ENCODE measurements around the gene WDR70. TPM values are rescaled to one million over a fixed set of nuclear protein-coding genes. Genes with fewer than 3 reads are reported as not detected.

Gene WDR70
- total and polyA plus RNA-seq, 4 donors, result 11.0 to 57.8 (median 26.2) TPM

DNA sequence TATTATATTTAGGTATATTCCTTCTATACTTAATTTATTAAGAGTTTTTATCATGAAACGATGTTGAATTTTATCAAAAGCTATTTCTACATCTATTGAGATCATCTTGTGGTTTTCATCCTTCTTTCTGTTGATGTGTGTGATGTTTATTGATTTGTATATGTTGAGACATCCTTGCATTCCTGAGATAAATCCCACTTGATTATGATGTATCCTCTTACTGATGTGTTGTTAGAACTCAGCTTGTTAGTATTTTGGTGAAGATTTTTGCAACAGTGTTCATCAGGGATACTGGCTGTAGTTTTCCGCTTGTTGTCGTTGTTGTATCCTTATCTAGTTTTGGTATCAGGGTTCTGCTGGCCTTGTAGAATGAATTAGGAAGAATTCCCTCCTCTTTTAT, 247.1 kb downstream of the WDR70 start:
- H3K9me3 ChIP-seq (ENCODE audit: control insufficient read depth in 4 of 4, insufficient read depth in 3 of 4, low read length in 3 of 4), result peaks cover 0 to 14% (median 4%) of the 10 kb centered on the region in 4 donors
- peaks cover 0 to 5% (median 1%) of the 10 kb centered on the region in 4 donors for H3K36me3 ChIP-seq (ENCODE audit: control insufficient read depth in 4 of 4, insufficient read depth in 4 of 4, low read length in 4 of 4)
- TF ChIP-seq, protein P1, sequence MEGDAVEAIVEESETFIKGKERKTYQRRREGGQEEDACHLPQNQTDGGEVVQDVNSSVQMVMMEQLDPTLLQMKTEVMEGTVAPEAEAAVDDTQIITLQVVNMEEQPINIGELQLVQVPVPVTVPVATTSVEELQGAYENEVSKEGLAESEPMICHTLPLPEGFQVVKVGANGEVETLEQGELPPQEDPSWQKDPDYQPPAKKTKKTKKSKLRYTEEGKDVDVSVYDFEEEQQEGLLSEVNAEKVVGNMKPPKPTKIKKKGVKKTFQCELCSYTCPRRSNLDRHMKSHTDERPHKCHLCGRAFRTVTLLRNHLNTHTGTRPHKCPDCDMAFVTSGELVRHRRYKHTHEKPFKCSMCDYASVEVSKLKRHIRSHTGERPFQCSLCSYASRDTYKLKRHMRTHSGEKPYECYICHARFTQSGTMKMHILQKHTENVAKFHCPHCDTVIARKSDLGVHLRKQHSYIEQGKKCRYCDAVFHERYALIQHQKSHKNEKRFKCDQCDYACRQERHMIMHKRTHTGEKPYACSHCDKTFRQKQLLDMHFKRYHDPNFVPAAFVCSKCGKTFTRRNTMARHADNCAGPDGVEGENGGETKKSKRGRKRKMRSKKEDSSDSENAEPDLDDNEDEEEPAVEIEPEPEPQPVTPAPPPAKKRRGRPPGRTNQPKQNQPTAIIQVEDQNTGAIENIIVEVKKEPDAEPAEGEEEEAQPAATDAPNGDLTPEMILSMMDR (IDR thresholded peaks at IDR 0.05; ENCODE audit: control extremely low read depth, extremely low read depth), result no peak
- H3K4me3 ChIP-seq, result no peak overlapping the region
- WGBS, 2 donors, result 96 to 98% methylated on average over 3 of the region's 3 CpGs
- no peaks in the 10 kb centered on the region for H3K27me3 ChIP-seq (ENCODE audit: control insufficient read depth in 3 of 3, insufficient read depth in 3 of 3, low read length in 2 of 3)
- H3K27ac ChIP-seq (ENCODE audit: low read depth in 1 of 2, low read length in 1 of 2), result no peak overlapping the region
- ATAC-seq (ENCODE audit: insufficient read depth, low FRiP score) (no peak), DNase-seq (no peak)
- no peak overlapping the region for H3K9ac ChIP-seq (ENCODE audit: insufficient read depth in 1 of 2, low read length in 2 of 2)
- H3K4me1 ChIP-seq (ENCODE audit: control insufficient read depth in 5 of 5, insufficient read depth in 5 of 5, low read length in 5 of 5), result peaks cover 0 to 4% (median 0%) of the 10 kb centered on the region in 5 donors

DNA sequence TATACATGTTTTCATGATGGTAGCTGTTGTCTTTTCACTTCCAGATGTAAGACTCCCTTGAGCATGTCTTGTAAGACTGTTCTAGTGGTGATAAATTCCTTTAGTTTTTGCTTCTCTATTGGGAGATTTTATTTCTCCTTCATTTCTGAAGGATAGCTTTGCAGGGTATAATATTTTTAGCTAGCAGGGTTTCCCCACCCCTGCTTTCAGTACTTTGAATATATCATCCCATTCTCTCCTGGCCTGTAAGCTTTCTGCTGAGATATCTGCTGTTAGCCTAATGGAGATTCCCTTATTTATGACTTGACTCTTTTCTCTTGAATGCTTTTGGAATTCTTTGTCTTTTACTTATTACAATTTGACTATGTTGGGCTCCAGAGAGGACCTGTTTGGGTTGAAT, 249.8 kb downstream of the WDR70 start:
- H3K27ac ChIP-seq (ENCODE audit: low read depth in 1 of 2, low read length in 1 of 2), result no peak overlapping the region
- peaks cover 0 to 14% (median 4%) of the 10 kb centered on the region in 4 donors for H3K9me3 ChIP-seq (ENCODE audit: control insufficient read depth in 4 of 4, insufficient read depth in 3 of 4, low read length in 3 of 4)
- no peaks in the 10 kb centered on the region for H3K27me3 ChIP-seq (ENCODE audit: control insufficient read depth in 3 of 3, insufficient read depth in 3 of 3, low read length in 2 of 3)
- no peak overlapping the region for H3K9ac ChIP-seq (ENCODE audit: insufficient read depth in 1 of 2, low read length in 2 of 2)
- ATAC-seq (ENCODE audit: insufficient read depth, low FRiP score) (no peak), DNase-seq (no peak)
- H3K4me1 ChIP-seq (ENCODE audit: control insufficient read depth in 5 of 5, insufficient read depth in 5 of 5, low read length in 5 of 5), result peaks cover 0 to 4% (median 0%) of the 10 kb centered on the region in 5 donors
- no peak overlapping the region for H3K4me3 ChIP-seq
- peaks cover 0 to 5% (median 1%) of the 10 kb centered on the region in 4 donors for H3K36me3 ChIP-seq (ENCODE audit: control insufficient read depth in 4 of 4, insufficient read depth in 4 of 4, low read length in 4 of 4)
- TF ChIP-seq, protein P1 (IDR thresholded peaks at IDR 0.05; ENCODE audit: control extremely low read depth, extremely low read depth), result no peak

DNA sequence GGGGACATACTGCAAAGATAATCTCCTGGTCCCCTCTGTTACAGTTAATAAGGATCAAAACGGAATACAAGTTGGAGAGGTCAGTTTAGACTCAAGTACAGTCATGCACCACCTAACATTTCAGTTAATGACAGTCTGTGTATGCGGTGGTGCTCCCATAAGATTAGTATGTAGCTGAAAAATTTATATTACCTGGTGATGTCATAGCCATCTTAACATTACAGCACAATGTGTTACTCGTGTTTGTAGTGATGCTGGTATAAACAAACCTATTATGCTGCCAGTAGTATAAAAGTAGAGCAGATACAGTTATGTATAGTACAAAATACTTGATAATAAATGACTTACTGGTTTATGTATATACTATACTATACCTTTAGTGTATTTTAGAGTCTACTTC, 252.8 kb downstream of the WDR70 start:
- H3K9me3 ChIP-seq (ENCODE audit: control insufficient read depth in 4 of 4, insufficient read depth in 3 of 4, low read length in 3 of 4), result peaks cover 0 to 12% (median 4%) of the 10 kb centered on the region in 4 donors
- H3K27me3 ChIP-seq (ENCODE audit: control insufficient read depth in 3 of 3, insufficient read depth in 3 of 3, low read length in 2 of 3), result no peaks in the 10 kb centered on the region
- ATAC-seq (ENCODE audit: insufficient read depth, low FRiP score) (no peak), DNase-seq (no peak)
- 87 to 95% methylated on average over 3 of the region's 3 CpGs for WGBS, 2 donors
- no peak overlapping the region for H3K9ac ChIP-seq (ENCODE audit: insufficient read depth in 1 of 2, low read length in 2 of 2)
- H3K4me1 ChIP-seq (ENCODE audit: control insufficient read depth in 5 of 5, insufficient read depth in 5 of 5, low read length in 5 of 5), result peaks cover 0 to 4% (median 0%) of the 10 kb centered on the region in 5 donors
- H3K4me3 ChIP-seq, result no peak overlapping the region
- no peak overlapping the region for H3K27ac ChIP-seq (ENCODE audit: low read depth in 1 of 2, low read length in 1 of 2)
- TF ChIP-seq, protein P1 (IDR thresholded peaks at IDR 0.05; ENCODE audit: control extremely low read depth, extremely low read depth), result no peak
- H3K36me3 ChIP-seq (ENCODE audit: control insufficient read depth in 4 of 4, insufficient read depth in 4 of 4, low read length in 4 of 4), result peaks cover 0 to 5% (median 1%) of the 10 kb centered on the region in 4 donors

Data from lung (tissue), 12 donors.